ENCODE data around the gene SERPINB6. TPM values are rescaled to one million over a fixed set of nuclear protein-coding genes. Genes with fewer than 3 reads are reported as not detected.

Gene SERPINB6
- total RNA-seq, 4 donors from 2014 or later, result 170 to 462 (median 219) TPM

GRCh38 chr6:2984738-2985406, 13.5 kb upstream of the SERPINB6 start:
- Histone ChIP-seq H3K36me3 (no peaks in the 10 kb centered on the region), H3K4me3 (no peak overlapping the region), H3K27me3 (no peaks in the 10 kb centered on the region), H3K4me1 (peaks cover 6 to 68% (median 9%) of the 10 kb centered on the region in 4 donors), H3K9me3 (no peaks in the 10 kb centered on the region), H3K27ac (peak overlapping the region in 3 of 4 donors; percentile 61 to 99 (median 90))
- TF ChIP-seq POLR2A (IDR thresholded peaks at IDR 0.05) (peak; percentile 10 to 23), CTCF (IDR thresholded peaks at IDR 0.05) (no peak)
- DNase-seq, result peak in 2 of 3 donors; percentile 77 to 82

DNA sequence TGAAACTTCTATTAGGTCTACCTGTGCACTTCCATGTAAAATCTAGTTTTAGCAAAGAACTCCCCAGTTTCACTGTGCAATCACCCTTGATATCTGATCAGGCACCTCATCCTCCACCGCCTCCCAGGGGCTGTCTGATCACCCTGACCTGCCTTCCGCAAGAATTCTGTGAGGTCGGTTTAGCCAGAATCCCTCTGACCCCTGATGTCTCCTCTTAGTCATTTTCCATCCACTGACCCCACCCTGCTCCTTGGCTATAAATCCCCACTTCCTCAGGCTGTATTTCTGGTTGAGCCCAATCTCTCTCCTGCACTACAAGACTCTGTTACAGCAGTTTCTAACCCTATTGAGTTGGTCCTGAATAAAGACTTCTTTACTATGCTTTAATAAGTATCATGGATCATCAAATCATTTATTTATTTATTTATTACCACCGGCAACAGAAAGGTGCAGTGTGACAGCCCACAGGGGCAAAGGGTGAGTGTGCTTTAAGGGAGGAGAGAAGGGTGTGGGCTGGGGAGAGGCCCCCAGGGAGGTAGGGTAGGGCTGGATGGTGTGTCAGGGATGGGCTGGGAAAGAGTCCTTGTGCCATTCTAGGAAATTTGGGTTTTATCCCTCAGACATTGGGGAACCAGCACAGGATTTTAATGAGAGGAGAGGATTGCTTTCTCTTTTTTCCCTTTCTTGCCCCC, 11.2 kb upstream of the SERPINB6 start:
- no peak for TF ChIP-seq CTCF (IDR thresholded peaks at IDR 0.05)
- TF ChIP-seq POLR2A (IDR thresholded peaks at IDR 0.05), result peak in 1 of 2 donors; percentile 17
- H3K27ac ChIP-seq, result peak overlapping the region in 3 of 4 donors; percentile 51 to 99 (median 82)
- DNase-seq, result peak in 2 of 3 donors; percentile 63 to 70

DNA sequence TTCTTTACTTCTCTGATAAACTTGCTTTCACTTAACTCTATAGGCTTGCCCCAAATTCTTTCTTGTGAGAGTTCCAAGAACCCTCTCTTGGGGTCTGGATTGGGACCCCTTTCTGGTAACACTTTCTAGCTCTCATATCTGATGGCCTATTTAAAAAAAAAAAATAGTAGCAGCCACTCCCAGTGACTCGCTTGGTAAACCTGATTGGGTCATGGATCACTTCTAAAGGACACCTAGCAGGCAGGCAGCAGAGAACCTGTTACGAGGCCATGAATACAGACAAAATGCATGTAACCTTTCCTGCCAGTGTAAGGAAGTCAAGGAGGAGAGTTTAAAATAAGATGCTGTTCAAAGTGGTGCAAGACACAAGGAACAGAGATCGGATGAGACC, 9.1 kb upstream of the SERPINB6 start:
- Histone ChIP-seq H3K9me3 (no peaks in the 10 kb centered on the region), H3K4me3 (no peak overlapping the region), H3K36me3 (no peaks in the 10 kb centered on the region), H3K4me1 (peaks cover 0 to 58% (median 5%) of the 10 kb centered on the region in 4 donors), H3K27ac (peak overlapping the region in 3 of 4 donors; percentile 16 to 99 (median 69)), H3K27me3 (no peaks in the 10 kb centered on the region)
- DNase-seq, result no peak
- peak in 1 of 2 donors; percentile 4 for TF ChIP-seq POLR2A (IDR thresholded peaks at IDR 0.05)
- TF ChIP-seq CTCF (IDR thresholded peaks at IDR 0.05), result no peak

More for the DNA sequence above, 11.2 kb upstream of the SERPINB6 start:
- Histone ChIP-seq H3K9me3 (no peaks in the 10 kb centered on the region), H3K36me3 (no peaks in the 10 kb centered on the region), H3K4me1 (peaks cover 0 to 73% (median 5%) of the 10 kb centered on the region in 4 donors), H3K27me3 (no peaks in the 10 kb centered on the region), H3K4me3 (no peak overlapping the region)

DNA sequence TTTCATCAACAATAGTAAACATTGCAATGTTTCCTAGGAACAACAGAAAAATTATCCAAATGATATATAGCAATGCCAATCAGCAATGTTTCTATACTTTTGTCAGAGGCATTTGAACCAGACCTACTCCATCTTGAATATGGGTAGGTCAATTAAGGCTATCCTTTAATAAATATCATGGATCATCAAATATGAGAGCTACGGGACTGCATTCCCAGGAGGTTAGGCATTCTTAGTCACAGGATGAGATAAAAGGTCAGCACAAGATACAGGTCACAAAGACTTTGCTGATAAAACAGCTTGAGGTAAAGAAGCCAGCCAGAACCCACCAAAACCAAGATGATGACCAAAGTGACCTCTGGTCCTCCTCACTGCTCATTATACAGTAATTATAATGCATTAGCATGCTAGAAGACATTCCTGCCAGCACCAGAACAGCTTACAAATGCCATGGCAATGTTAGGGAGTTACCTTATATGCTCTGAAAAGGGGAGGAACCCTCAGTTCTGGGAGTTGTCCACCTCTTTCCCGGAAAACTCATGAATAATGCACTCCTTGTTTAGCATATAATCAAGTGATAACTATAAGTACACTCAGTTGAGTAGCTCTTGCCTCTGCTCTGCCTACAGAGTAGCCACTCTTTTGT, 8.6 kb upstream of the SERPINB6 start:
- TF ChIP-seq CTCF (IDR thresholded peaks at IDR 0.05) (peak in 1 of 6 experiments; percentile 8), POLR2A (IDR thresholded peaks at IDR 0.05) (peak; percentile 7 to 57)
- peak overlapping the region in 3 of 4 donors; percentile 16 to 99 (median 69) for H3K27ac ChIP-seq
- H3K36me3 ChIP-seq, result no peaks in the 10 kb centered on the region
- H3K4me3 ChIP-seq, result no peak overlapping the region
- H3K27me3 ChIP-seq, result no peaks in the 10 kb centered on the region
- H3K4me1 ChIP-seq, result peaks cover 0 to 54% (median 5%) of the 10 kb centered on the region in 4 donors
- H3K9me3 ChIP-seq, result no peaks in the 10 kb centered on the region
- no peak for DNase-seq

DNA sequence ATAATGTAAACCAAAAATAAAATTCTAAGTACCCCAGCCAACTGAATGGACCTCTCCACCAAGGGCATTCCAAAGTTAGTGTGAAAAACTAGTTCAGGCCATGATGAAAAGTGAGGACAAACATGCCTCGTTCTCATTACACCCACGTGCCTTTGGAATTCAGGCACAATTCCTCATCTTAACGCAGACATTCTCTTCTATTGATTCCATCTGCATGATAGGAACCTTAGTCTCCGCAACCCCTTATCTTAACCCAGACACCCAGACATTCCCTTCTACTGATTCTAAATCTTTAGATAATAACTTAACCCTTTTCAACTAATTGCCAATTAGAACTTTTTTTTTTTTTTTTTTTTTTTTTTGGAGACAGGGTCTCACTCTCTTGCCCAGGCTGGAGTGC, 7.6 kb upstream of the SERPINB6 start:
- Histone ChIP-seq H3K27ac (no peak overlapping the region), H3K9me3 (no peaks in the 10 kb centered on the region), H3K27me3 (no peaks in the 10 kb centered on the region), H3K4me3 (no peak overlapping the region), H3K36me3 (no peaks in the 10 kb centered on the region), H3K4me1 (peaks cover 0 to 51% (median 5%) of the 10 kb centered on the region in 4 donors)
- no peak for TF ChIP-seq POLR2A (IDR thresholded peaks at IDR 0.05)
- no peak for TF ChIP-seq CTCF (IDR thresholded peaks at IDR 0.05)
- no peak for DNase-seq
